Uterus (tissue), 2 donors: ENCODE measurements around the gene TDRKH.

Experiments used
- CTCF ChIP-seq, 4 experiments: fragments of 200-600 bp in 2 of 4; fragments of 450-650 bp in 2 of 4; sonication (generic) in 2 of 4; IDR thresholded peaks; one replicate each; pipeline ENCODE4 v1.5.1; 2016 to 2019; ENCODE audit warnings: antibody characterized with exemption in 4 of 4, mild to moderate bottlenecking in 2 of 4, moderate library complexity in 1 of 4
- POLR2A ChIP-seq, 2 donors: fragments of 450-650 bp; IDR thresholded peaks; one replicate each; pipeline ENCODE4 v1.6.1; 2016; ENCODE audit warnings: antibody characterized with exemption in 2 of 2, mild to moderate bottlenecking in 1 of 2, moderate library complexity in 1 of 2

- TF ChIP-seq CTCF (IDR thresholded peaks at IDR 0.05): no peak
- no peak for TF ChIP-seq POLR2A (IDR thresholded peaks at IDR 0.05)
Observed at GRCh38 chr1:151760597-151761385, 29.5 kb downstream of the TDRKH start.
